Glutamatergic neuron (in vitro differentiated cells): ENCODE measurements around the gene WNK1. TPM values are rescaled to one million over a fixed set of nuclear protein-coding genes. Genes with fewer than 3 reads are reported as not detected.

Source experiments
- DNase-seq: peaks from one replicate; pipeline ENCODE4 v3.0.0; 2022
- H3K27ac Mint-ChIP-seq: one replicate; pipeline ENCODE4 v1.8.0; 2020; ENCODE audit warnings: mild to moderate bottlenecking, mixed read lengths, inconsistent platforms; ENCODE audit not compliant: unreplicated experiment
- H3K27me3 Mint-ChIP-seq: one replicate; pipeline ENCODE4 v1.8.0; 2020; ENCODE audit warnings: mild to moderate bottlenecking, moderate library complexity, mixed read lengths, inconsistent platforms; ENCODE audit not compliant: unreplicated experiment
- H3K36me3 Mint-ChIP-seq: one replicate; pipeline ENCODE4 v1.8.0; 2020; ENCODE audit warnings: mild to moderate bottlenecking, mixed read lengths, inconsistent platforms; ENCODE audit not compliant: unreplicated experiment
- H3K4me1 Mint-ChIP-seq: one replicate; pipeline ENCODE4 v1.8.0; 2020; ENCODE audit warnings: mild to moderate bottlenecking, low read depth, mixed read lengths, inconsistent platforms; ENCODE audit not compliant: unreplicated experiment
- H3K4me3 Mint-ChIP-seq: one replicate; pipeline ENCODE4 v1.8.0; 2020; ENCODE audit warnings: mild to moderate bottlenecking, mixed read lengths, inconsistent platforms; ENCODE audit not compliant: unreplicated experiment
- H3K9me3 Mint-ChIP-seq: one replicate; pipeline ENCODE4 v1.8.0; 2020; ENCODE audit warnings: mild to moderate bottlenecking, moderate library complexity, mixed read lengths, inconsistent platforms; ENCODE audit not compliant: unreplicated experiment
- total RNA-seq: library from RNA; stranded (reverse); fragmentation: NEBNext Ultra II Directional; extraction: Animal tissue kit (Norgen Biotek cat#: 25700); gene quantifications from one replicate; pipeline ENCODE4 v1.2.1, GENCODE V29; 2021; ENCODE audit not compliant: unreplicated experiment
- TF ChIP-seq, protein P1 (sequence below): fragments of 200-600 bp; sonication (generic); IDR thresholded peaks from one replicate; pipeline ENCODE4 v1.5.0; 2021; ENCODE audit not compliant: partially characterized antibody, unreplicated experiment

WNK1 gene
- total RNA-seq, 1 donor from 2014 or later = 182 TPM

- Mint-ChIP-seq H3K36me3 (no peaks in the 10 kb centered on the region), H3K27ac (peak within 1 kb of the TSS; percentile 96), H3K27me3 (peaks cover 8% of the 10 kb centered on the region), H3K4me3 (peak within 1 kb of the TSS; percentile 99), H3K9me3 (peaks cover 6% of the 10 kb centered on the region), H3K4me1 (peaks cover 8% of the 10 kb centered on the region)
- peak; percentile 99 for DNase-seq
- TF ChIP-seq, protein P1, sequence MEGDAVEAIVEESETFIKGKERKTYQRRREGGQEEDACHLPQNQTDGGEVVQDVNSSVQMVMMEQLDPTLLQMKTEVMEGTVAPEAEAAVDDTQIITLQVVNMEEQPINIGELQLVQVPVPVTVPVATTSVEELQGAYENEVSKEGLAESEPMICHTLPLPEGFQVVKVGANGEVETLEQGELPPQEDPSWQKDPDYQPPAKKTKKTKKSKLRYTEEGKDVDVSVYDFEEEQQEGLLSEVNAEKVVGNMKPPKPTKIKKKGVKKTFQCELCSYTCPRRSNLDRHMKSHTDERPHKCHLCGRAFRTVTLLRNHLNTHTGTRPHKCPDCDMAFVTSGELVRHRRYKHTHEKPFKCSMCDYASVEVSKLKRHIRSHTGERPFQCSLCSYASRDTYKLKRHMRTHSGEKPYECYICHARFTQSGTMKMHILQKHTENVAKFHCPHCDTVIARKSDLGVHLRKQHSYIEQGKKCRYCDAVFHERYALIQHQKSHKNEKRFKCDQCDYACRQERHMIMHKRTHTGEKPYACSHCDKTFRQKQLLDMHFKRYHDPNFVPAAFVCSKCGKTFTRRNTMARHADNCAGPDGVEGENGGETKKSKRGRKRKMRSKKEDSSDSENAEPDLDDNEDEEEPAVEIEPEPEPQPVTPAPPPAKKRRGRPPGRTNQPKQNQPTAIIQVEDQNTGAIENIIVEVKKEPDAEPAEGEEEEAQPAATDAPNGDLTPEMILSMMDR = peak; percentile 95
Measured at GRCh38 chr12:949453-950191, 197.2 kb downstream of the WNK1 start, which contains the start of gene RAD52. Gene RAD52 (minus strand): TSS chr12:949694. CDS start chr12:933058, 16,636 bp downstream.

- no peak overlapping the region for H3K27ac Mint-ChIP-seq
- TF ChIP-seq, protein P1 = no peak
- H3K9me3 Mint-ChIP-seq = peaks cover 6% of the 10 kb centered on the region
Measured at GRCh38 chr12:951176-951575, 198.8 kb downstream of the WNK1 start.

DNA sequence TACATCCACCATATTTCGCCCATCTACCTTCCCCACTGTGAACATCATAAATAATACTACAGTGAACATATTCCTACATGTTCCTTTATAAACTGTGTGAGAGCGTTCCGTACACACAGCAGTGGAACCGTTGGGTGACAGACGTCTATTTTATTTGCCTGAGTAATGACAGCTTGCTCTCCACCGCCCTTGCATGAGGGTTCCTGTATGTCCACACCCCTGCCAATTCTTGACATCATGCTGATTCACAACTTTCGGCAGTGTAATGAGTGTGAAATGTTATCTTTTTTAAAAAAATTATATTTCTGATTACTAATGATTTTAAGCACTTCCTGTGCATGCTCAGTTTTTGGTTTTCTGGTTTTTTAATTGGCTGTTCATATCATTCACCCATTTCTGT is 201.4 kb downstream of the WNK1 start:
- no peak overlapping the region for H3K4me3 Mint-ChIP-seq
- H3K36me3 Mint-ChIP-seq = no peaks in the 10 kb centered on the region
- H3K4me1 Mint-ChIP-seq = peaks cover 2% of the 10 kb centered on the region
- DNase-seq = no peak
- H3K9me3 Mint-ChIP-seq = peaks cover 2% of the 10 kb centered on the region
- TF ChIP-seq, protein P1 = no peak
- peaks cover 8% of the 10 kb centered on the region for H3K27me3 Mint-ChIP-seq
- H3K27ac Mint-ChIP-seq = peak overlapping the region; percentile 40

More at GRCh38 chr12:951176-951575, 198.8 kb downstream of the WNK1 start:
- peaks cover 5% of the 10 kb centered on the region for H3K4me1 Mint-ChIP-seq
- peaks cover 8% of the 10 kb centered on the region for H3K27me3 Mint-ChIP-seq
- DNase-seq = no peak
- no peak overlapping the region for H3K4me3 Mint-ChIP-seq
- H3K36me3 Mint-ChIP-seq = no peaks in the 10 kb centered on the region

- Mint-ChIP-seq H3K27me3 (peaks cover 6% of the 10 kb centered on the region), H3K9me3 (peaks cover 1% of the 10 kb centered on the region)
Measured at GRCh38 chr12:954741-955140, 202.4 kb downstream of the WNK1 start.

More at GRCh38 chr12:954741-955140, 202.4 kb downstream of the WNK1 start:
- TF ChIP-seq, protein P1 = no peak
- no peak for DNase-seq
- Mint-ChIP-seq H3K27ac (no peak overlapping the region), H3K4me3 (no peak overlapping the region), H3K4me1 (peaks cover 3% of the 10 kb centered on the region), H3K36me3 (no peaks in the 10 kb centered on the region)
